IMR-90 (cell line): ENCODE measurements around the gene MRAP. TPM values are rescaled to one million over a fixed set of nuclear protein-coding genes. Genes with fewer than 3 reads are reported as not detected.

ENCODE experiments used
- ATAC-seq: fragments of 200-7000 bp; cut with Tn5 transposase; 2 replicates; pipeline ENCODE4 v1.9.1; 2020; ENCODE audit warnings: low read depth, mild to moderate bottlenecking, moderate library complexity
- BruUV-seq: library from RNA; stranded (reverse); fragments of 400-500 nt; replicated peaks from 2 replicates; lab custom pipeline; 2021; lab: Mats Ljungman, UMichigan
- CTCF ChIA-PET: fragments of 300-600 bp; formaldehyde crosslinking; extraction: SDS; loops from one replicate; lab custom pipeline; 2021; ENCODE audit warnings: antibody characterized with exemption; lab: Yijun Ruan, JAX
- POLR2A ChIA-PET: fragments of 300-600 bp; sonication (Branson Sonifier 250); formaldehyde crosslinking; loops from one replicate; lab custom pipeline; 2022; ENCODE audit warnings: antibody characterized with exemption; ENCODE audit not compliant: unreplicated experiment; lab: Charles Lee
- DNase-seq: peaks from one replicate; pipeline ENCODE4 v3.0.0; 2013
- H2AFZ ChIP-seq: replicated peaks from 2 replicates; pipeline ENCODE3; 2013; ENCODE audit warnings: low read length, mild to moderate bottlenecking; ENCODE audit not compliant: poor library complexity
- H2AK5ac ChIP-seq: 2 replicates; pipeline ENCODE4 v1.6.1; 2013; ENCODE audit warnings: low read depth, low read length, inconsistent platforms
- H2AK9ac ChIP-seq: replicated peaks from 2 replicates; pipeline ENCODE3; 2013; ENCODE audit warnings: mild to moderate bottlenecking, low read depth, low read length, moderate library complexity; ENCODE audit not compliant: poor library complexity
- H2BK120ac ChIP-seq: 2 replicates; pipeline ENCODE4 v1.6.1; 2013; ENCODE audit warnings: low read depth, low read length, inconsistent platforms
- H2BK15ac ChIP-seq: 3 replicates; pipeline ENCODE4 v1.6.1; 2013; ENCODE audit warnings: low read depth, low read length, inconsistent platforms
- H2BK20ac ChIP-seq: 2 replicates; pipeline ENCODE4 v1.6.1; 2013; ENCODE audit warnings: low read depth, mild to moderate bottlenecking, inconsistent platforms, low read length, moderate library complexity
- H2BK5ac ChIP-seq: 2 replicates; pipeline ENCODE4 v1.6.1; 2013; ENCODE audit warnings: mild to moderate bottlenecking, low read depth, low read length, inconsistent platforms; ENCODE audit not compliant: poor library complexity, severe bottlenecking
- H3K14ac ChIP-seq: replicated peaks from 2 replicates; pipeline ENCODE4 v1.6.1; 2013; ENCODE audit warnings: low read depth, low read length, inconsistent platforms
- H3K18ac ChIP-seq: 2 replicates; pipeline ENCODE4 v1.6.1; 2013; ENCODE audit warnings: low read depth, low read length, control low read depth
- H3K23ac ChIP-seq: 2 replicates; pipeline ENCODE4 v1.6.1; 2013; ENCODE audit warnings: low read depth, low read length, inconsistent platforms
- H3K27ac ChIP-seq: 2 replicates; pipeline ENCODE4 v1.5.1; 2013; ENCODE audit warnings: mild to moderate bottlenecking, control low read depth, low read length; ENCODE audit not compliant: insufficient read depth
- H3K27me3 ChIP-seq: 2 replicates; pipeline ENCODE4 v1.6.1; 2013; ENCODE audit warnings: low read length; ENCODE audit not compliant: control insufficient read depth, insufficient read depth
- H3K36me3 ChIP-seq: 2 replicates; pipeline ENCODE4 v1.6.1; 2013; ENCODE audit warnings: low read length, mixed read lengths; ENCODE audit not compliant: control insufficient read depth, insufficient read depth
- H3K4ac ChIP-seq: 2 replicates; pipeline ENCODE4 v1.6.1; 2013; ENCODE audit warnings: low read depth, low read length, inconsistent platforms
- H3K4me1 ChIP-seq: 2 replicates; pipeline ENCODE4 v1.6.1; 2013; ENCODE audit warnings: low read length, mixed read lengths; ENCODE audit not compliant: control insufficient read depth, insufficient read depth
- H3K4me2 ChIP-seq: 2 replicates; pipeline ENCODE4 v1.6.1; 2013; ENCODE audit warnings: low read depth, mild to moderate bottlenecking, control low read depth, low read length, moderate library complexity
- H3K4me3 ChIP-seq: 2 replicates; pipeline ENCODE4 v1.5.1; 2013; ENCODE audit warnings: low read depth, mild to moderate bottlenecking, control low read depth, low read length, moderate library complexity; ENCODE audit not compliant: insufficient read depth
- H3K56ac ChIP-seq: 2 replicates; pipeline ENCODE4 v1.6.1; 2013; ENCODE audit warnings: low read length, inconsistent platforms; ENCODE audit not compliant: insufficient read depth; ENCODE audit errors: extremely low read depth
- H3K79me1 ChIP-seq, 2 experiments: 2 replicates each; pipeline ENCODE4 v1.6.1; 2013; ENCODE audit warnings: low read length in 2 of 2, inconsistent platforms in 1 of 2, low read depth in 1 of 2
- H3K9ac ChIP-seq: 2 replicates; pipeline ENCODE4 v1.6.1; 2013; ENCODE audit warnings: low read depth, low read length, control low read depth
- H3K9me1 ChIP-seq: 2 replicates; pipeline ENCODE4 v1.6.1; 2013; ENCODE audit warnings: low read length, inconsistent platforms; ENCODE audit not compliant: insufficient read depth
- H3K9me3 ChIP-seq: 2 replicates; pipeline ENCODE4 v1.6.1; 2013; ENCODE audit warnings: low read length; ENCODE audit not compliant: control insufficient read depth, insufficient read depth
- H4K20me1 ChIP-seq: 2 replicates; pipeline ENCODE4 v1.6.1; 2013; ENCODE audit warnings: low read length, inconsistent platforms; ENCODE audit not compliant: insufficient read depth
- H4K5ac ChIP-seq: 2 replicates; pipeline ENCODE4 v1.6.1; 2013; ENCODE audit warnings: mild to moderate bottlenecking, low read depth, low read length, control low read depth
- H4K8ac ChIP-seq, 2 experiments: 2 replicates each; pipeline ENCODE4 v1.6.1; 2013; ENCODE audit warnings: low read depth in 2 of 2, low read length in 2 of 2, control low read depth in 1 of 2, inconsistent platforms in 1 of 2
- H4K91ac ChIP-seq: 2 replicates; pipeline ENCODE4 v1.6.1; 2013; ENCODE audit warnings: low read depth, low read length, inconsistent platforms; ENCODE audit not compliant: insufficient read depth
- BHLHE40 ChIP-seq: fragments of 150-350 bp; IDR thresholded peaks from 2 replicates; pipeline ENCODE4 v1.6.1; 2016; ENCODE audit warnings: mild to moderate bottlenecking, low read depth, low read length
- CEBPB ChIP-seq: IDR thresholded peaks from 2 replicates; pipeline ENCODE4 v1.6.1; 2012; ENCODE audit warnings: low read depth, low read length, improper control_type of control experiment
- CHD1 ChIP-seq: IDR thresholded peaks from 2 replicates; pipeline ENCODE4 v1.6.1; 2012; ENCODE audit warnings: low read depth, low read length, improper control_type of control experiment
- CTCF ChIP-seq: conservative IDR thresholded peaks from 2 replicates; pipeline ENCODE4 v1.5.1; 2012; ENCODE audit warnings: mild to moderate bottlenecking, low read depth, low read length, improper control_type of control experiment
- ELK1 ChIP-seq: fragments of 150-350 bp; IDR thresholded peaks from 2 replicates; pipeline ENCODE4 v1.6.1; 2016; ENCODE audit warnings: low read depth, mild to moderate bottlenecking, low read length, moderate library complexity, borderline replicate concordance
- FOS ChIP-seq: fragments of 150-350 bp; IDR thresholded peaks from 2 replicates; pipeline ENCODE4 v1.6.1; 2016; ENCODE audit warnings: low read depth, low read length
- MAFK ChIP-seq: IDR thresholded peaks from 2 replicates; pipeline ENCODE4 v1.6.1; 2012; ENCODE audit warnings: low read depth, low read length, improper control_type of control experiment
- MAZ ChIP-seq: IDR thresholded peaks from 2 replicates; pipeline ENCODE4 v1.6.1; 2012; ENCODE audit warnings: low read depth, mild to moderate bottlenecking, low read length, improper control_type of control experiment, moderate library complexity, borderline replicate concordance
- MXI1 ChIP-seq: IDR thresholded peaks from 2 replicates; pipeline ENCODE4 v1.6.1; 2012; ENCODE audit warnings: low read depth, mild to moderate bottlenecking, low read length, moderate library complexity, borderline replicate concordance
- NFE2L2 ChIP-seq: fragments of 150-350 bp; IDR thresholded peaks from 2 replicates; pipeline ENCODE4 v1.6.1; 2016; ENCODE audit warnings: low read depth, mild to moderate bottlenecking, low read length
- POLR2A ChIP-seq: IDR thresholded peaks from 2 replicates; pipeline ENCODE4 v1.6.1; 2012; ENCODE audit warnings: mild to moderate bottlenecking, low read depth, low read length
- RAD21 ChIP-seq: IDR thresholded peaks from 2 replicates; pipeline ENCODE4 v1.6.1; 2012; ENCODE audit warnings: low read length, improper control_type of control experiment
- RCOR1 ChIP-seq: IDR thresholded peaks from 2 replicates; pipeline ENCODE4 v1.6.1; 2012; ENCODE audit warnings: mild to moderate bottlenecking, low read length, improper control_type of control experiment; ENCODE audit not compliant: insufficient replicate concordance
- RFX5 ChIP-seq: IDR thresholded peaks from 2 replicates; pipeline ENCODE4 v1.8.0; 2012; ENCODE audit warnings: low read depth, mild to moderate bottlenecking, low read length, moderate library complexity
- SMC3 ChIP-seq: fragments of 150-350 bp; IDR thresholded peaks from 2 replicates; pipeline ENCODE4 v1.6.1; 2016; ENCODE audit warnings: low read depth, mild to moderate bottlenecking, antibody characterized with exemption, low read length, moderate library complexity
- USF2 ChIP-seq: fragments of 150-350 bp; IDR thresholded peaks from 2 replicates; pipeline ENCODE4 v1.6.1; 2017; ENCODE audit warnings: mild to moderate bottlenecking, antibody characterized with exemption, low read length, low read depth
- WGBS, 2 experiments: methylation state at CpG; one replicate each; pipeline versions ENCODE4 v1.1.5 to v1.1.7; 2013; ENCODE audit warnings: missing lambda C conversion rate in 2 of 2; ENCODE audit not compliant: insufficient read length in 1 of 2; ENCODE audit errors: extremely low coverage in 2 of 2; 5-methylcytosine and 5-hydroxymethylcytosine counted together
- dilution Hi-C: fragments of 300-500 bp; cut with HindIII; formaldehyde crosslinking; loops from one replicate; pipeline ENCODE4 v1.14.3; 2018; ENCODE audit warnings: low sequenced_read_pairs; ENCODE audit not compliant: unreplicated experiment
- in situ Hi-C: fragments of 300-500 bp; cut with MboI; formaldehyde crosslinking; loops from 3 replicates; pipeline ENCODE4 v1.14.3; 2019; ENCODE audit warnings: low sequenced_read_pairs, inconsistent platforms, mixed read lengths
- intact Hi-C: fragments of 100-400 bp; cut with micrococcal nuclease; formaldehyde crosslinking; loops from 2 replicates; pipeline ENCODE4 v1.10.0; 2022
- polyA plus RNA-seq, 3 experiments: library from polyadenylated mRNA; depleted of rRNA; stranded (reverse); fragments of >200 nt; gene quantifications; 2 replicates each; pipeline ENCODE4 v1.2.3, GENCODE V29; 2012; ENCODE audit warnings: low replicate concordance in 1 of 3
- total RNA-seq: library from RNA; depleted of rRNA; stranded (reverse); fragments of >200 nt; gene quantifications from 2 replicates; pipeline ENCODE4 v1.2.3, GENCODE V29; 2012

Gene MRAP
- total and polyA plus RNA-seq, 2 of the 4 experiments (the other 2 are of a cell fraction): not detected

- H3K9ac ChIP-seq: no peak overlapping the region
- H2BK15ac ChIP-seq: no peak overlapping the region
- H3K27ac ChIP-seq: no peak overlapping the region
- no peak overlapping the region for H4K5ac ChIP-seq
- no peak overlapping the region for H3K4me2 ChIP-seq
- ATAC-seq (no peak), DNase-seq (no peak)
- H4K20me1 ChIP-seq: no peaks in the 10 kb centered on the region
- dilution Hi-C loops (no loop called here), intact Hi-C loops (no loop called here), in situ Hi-C loops (no loop called here)
- H3K56ac ChIP-seq: no peak overlapping the region
- no peak overlapping the region for H3K4me3 ChIP-seq
- H4K8ac ChIP-seq: no peak overlapping the region
- no peak overlapping the region for H2AK9ac ChIP-seq
- H3K4ac ChIP-seq: no peak overlapping the region
- no peak overlapping the region for H2BK20ac ChIP-seq
- WGBS, 2 experiments: 83% methylated on average over 1 of the region's 7 CpGs; no CpG with 5 or more reads in 1 of the 2 experiments
- peaks cover 9% of the 10 kb centered on the region for H3K9me1 ChIP-seq
- no peak overlapping the region for H3K23ac ChIP-seq
- H2BK120ac ChIP-seq: no peak overlapping the region
- ChIA-PET CTCF (no interaction called here), POLR2A (no interaction called here)
- no peak overlapping the region for H3K14ac ChIP-seq
- no peaks in the 10 kb centered on the region for H3K27me3 ChIP-seq
- no peak for TF ChIP-seq CHD1
- TF ChIP-seq USF2: no peak
- no peak for TF ChIP-seq MXI1
- no peak for TF ChIP-seq SMC3
- TF ChIP-seq BHLHE40: no peak
- no peak for TF ChIP-seq FOS
- no peak for TF ChIP-seq RCOR1
- no peak for TF ChIP-seq RAD21
- no peak for TF ChIP-seq MAFK
- no peak for TF ChIP-seq CTCF
- TF ChIP-seq RFX5: no peak
- no peak for TF ChIP-seq NFE2L2
- TF ChIP-seq ELK1: no peak
- TF ChIP-seq POLR2A: no peak
- TF ChIP-seq CEBPB: no peak
- TF ChIP-seq MAZ: no peak
- H3K36me3 ChIP-seq: peaks cover 11% of the 10 kb centered on the region
- H4K91ac ChIP-seq: no peak overlapping the region
- H3K79me1 ChIP-seq: 0 out of 4 replicates have a peak, but pooled peaks cover 0 to 4% of the 10 kb centered on the region in 2 experiments
- BruUV-seq: no TSS peak
- H2AK5ac ChIP-seq: no peak overlapping the region
- H3K4me1 ChIP-seq: peaks cover 2% of the 10 kb centered on the region; the same call in 1 of the 2 replicates
- no peak overlapping the region for H2BK5ac ChIP-seq
- no peaks in the 10 kb centered on the region for H3K9me3 ChIP-seq
- H3K18ac ChIP-seq: no peak overlapping the region
- H2AFZ ChIP-seq: no peak overlapping the region
Observed at GRCh38 chr21:32304998-32305397, 6.3 kb downstream of the MRAP start.
